Hematopoietic multipotent progenitor cell (in vitro differentiated cells): ENCODE data around the gene RAB44. TPM values are rescaled to one million over a fixed set of nuclear protein-coding genes. Genes with fewer than 3 reads are reported as not detected.

Source experiments
- DNase-seq, 3 donors: peaks; one replicate each; pipeline ENCODE4 v3.0.0-alpha.2; 2011 to 2015; ENCODE audit warnings: low read depth in 2 of 3, low spot score in 2 of 3
- small RNA-seq: library from RNA; depleted of rRNA; stranded (forward); fragments of <200 nt; gene quantifications from one replicate; pipeline ENCODE3, GENCODE V24; 2012
- total RNA-seq: library from RNA; depleted of rRNA; stranded (reverse); fragments of >200 nt; gene quantifications from one replicate; pipeline ENCODE4 v1.2.3, GENCODE V29; 2012

The RAB44 gene
- total RNA-seq, 1 donor = 10.5 TPM

- peak; percentile 71 to 91 (median 84) for DNase-seq
Observed at GRCh38 chr6:36765594-36766398, 68.2 kb downstream of the RAB44 start.

GRCh38 chr6:36766399-36766945 lies 68.8 kb downstream of the RAB44 start:
- peak in 1 of 3 donors; percentile 26 for DNase-seq

GRCh38 chr6:36769183-36769675 lies 71.6 kb downstream of the RAB44 start:
- no peak for DNase-seq

- DNase-seq = peak in 1 of 3 donors; percentile 17
Observed at GRCh38 chr6:36769676-36770499, 72.3 kb downstream of the RAB44 start.

GRCh38 chr6:36771145-36771544 lies 73.5 kb downstream of the RAB44 start:
- DNase-seq = no peak

- DNase-seq = no peak
Observed at GRCh38 chr6:36772397-36772796, 74.8 kb downstream of the RAB44 start.

- no peak for DNase-seq
Observed at GRCh38 chr6:36774331-36774730, 76.7 kb downstream of the RAB44 start.

GRCh38 chr6:36776167-36776566 lies 78.5 kb downstream of the RAB44 start:
- DNase-seq = no peak

GRCh38 chr6:36777801-36778200 lies 80.2 kb downstream of the RAB44 start:
- peak in 1 of 3 donors; percentile 19 for DNase-seq

GRCh38 chr6:36779227-36779626 lies 81.6 kb downstream of the RAB44 start:
- no peak for DNase-seq

- peak in 1 of 3 donors; percentile 66 for DNase-seq
Observed at GRCh38 chr6:36780442-36781177, 83.0 kb downstream of the RAB44 start.

GRCh38 chr6:36781669-36782068 lies 84.0 kb downstream of the RAB44 start:
- no peak for DNase-seq

Small RNA genes lying within 50 kb of the gene (small RNA-seq; reads per million reads assigned to genes)
- gene RF00019 = not detected

Other genes starting within 250 kb of the RAB44 start
- 13.5 TPM for gene STK38, start 150.3 kb upstream of the RAB44 start, total RNA-seq
- 340 TPM for gene SRSF3, start 103.5 kb upstream of the RAB44 start, total RNA-seq
- 16.4 TPM for gene CDKN1A, start 19.1 kb upstream of the RAB44 start, total RNA-seq
- 0.81 TPM for gene CPNE5, start 141.6 kb downstream of the RAB44 start, total RNA-seq
- gene PPIL1, start 177.0 kb downstream of the RAB44 start, total RNA-seq = 17.8 TPM
- 19.7 TPM for gene C6orf89, start 188.1 kb downstream of the RAB44 start, total RNA-seq